Kasumi-1 (cell line): Measurements from ENCODE around the gene TP63.

Experiments used
- DNase-seq, 2 experiments: peaks; one replicate each; lab custom pipeline; 2025; lab: John Stamatoyannopoulos, UW

Gene TP63

GRCh38 chr3:189776149-189776824, 145.1 kb downstream of the TP63 start:
- DNase-seq: peak; percentile 16 to 53

GRCh38 chr3:189778340-189778950, 147.3 kb downstream of the TP63 start:
- no peak for DNase-seq

DNA sequence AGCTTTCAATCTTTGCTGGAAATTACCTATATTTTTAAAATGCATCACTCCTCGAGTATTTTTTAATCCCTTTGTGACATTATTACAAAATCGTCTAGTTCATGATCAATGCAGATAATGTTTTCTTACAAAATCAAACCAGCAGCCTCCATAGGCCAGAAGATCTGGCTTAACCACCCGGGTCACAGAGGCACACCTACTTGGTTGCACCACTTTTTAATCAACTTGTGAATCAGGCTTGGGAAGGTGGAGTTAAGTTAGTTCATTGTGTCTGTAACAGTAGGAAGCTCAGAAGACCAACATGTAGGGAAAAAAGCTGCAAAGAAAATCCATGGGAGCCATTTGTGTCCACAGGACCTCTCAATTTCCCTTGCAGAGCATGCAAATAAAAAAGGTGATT, 148.0 kb downstream of the TP63 start:
- DNase-seq: no peak

DNA sequence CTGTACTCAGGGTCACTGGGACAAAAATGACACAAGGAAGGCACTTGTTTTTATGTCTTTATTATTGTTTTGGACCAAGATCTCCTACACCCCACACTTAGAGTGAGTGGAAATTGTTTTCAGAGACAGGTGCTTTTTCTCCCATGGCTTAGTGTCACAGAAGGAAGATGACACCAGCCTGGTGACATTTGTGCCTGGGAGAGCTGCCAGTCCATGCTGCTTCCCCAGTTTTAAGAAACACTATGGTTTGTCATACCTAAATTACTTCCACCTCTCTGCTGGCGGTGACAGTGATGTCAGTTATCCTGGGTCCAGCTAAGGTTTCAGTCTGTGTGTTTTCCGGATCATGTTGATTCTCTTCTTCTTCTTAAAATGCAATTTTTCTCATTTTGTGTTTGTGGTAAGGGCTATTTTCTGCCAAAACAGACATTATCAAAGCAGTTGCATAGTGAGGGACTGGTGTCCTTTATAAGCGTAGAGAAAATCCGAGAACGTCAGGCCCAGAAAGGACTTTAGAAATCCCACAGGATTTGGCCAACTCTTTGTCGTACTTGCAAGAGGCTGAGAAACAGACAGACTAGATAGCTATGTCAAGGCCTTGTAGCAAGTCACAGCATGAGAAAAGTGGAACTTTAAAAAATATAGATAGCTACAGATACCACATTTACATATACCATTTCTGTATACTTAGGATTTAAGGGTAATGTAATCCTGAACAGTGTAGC, 149.5 kb downstream of the TP63 start:
- no peak for DNase-seq

GRCh38 chr3:189781415-189781814, 150.2 kb downstream of the TP63 start:
- DNase-seq: no peak

GRCh38 chr3:189786479-189787064, 155.4 kb downstream of the TP63 start:
- DNase-seq: peak in 1 of 2 experiments; percentile 18

DNA sequence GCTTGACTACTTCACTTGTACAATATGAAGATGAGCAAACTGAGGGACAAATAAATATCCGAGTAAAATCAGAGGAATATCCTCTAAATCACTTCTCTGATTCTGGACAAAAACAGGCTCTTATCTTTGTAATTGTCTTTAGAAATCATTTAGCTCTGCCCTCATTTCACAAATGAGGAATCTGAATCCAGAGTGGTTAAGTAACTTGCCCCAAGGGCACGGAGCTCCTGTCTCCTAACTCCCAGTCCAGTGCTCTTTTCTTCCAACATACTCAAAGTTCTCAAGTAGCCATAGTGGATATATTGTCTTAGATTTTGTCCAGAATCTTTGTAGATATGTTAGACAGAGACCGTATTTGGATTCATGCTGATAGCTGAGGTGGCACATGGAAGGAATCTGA, 156.0 kb downstream of the TP63 start:
- DNase-seq: no peak

DNA sequence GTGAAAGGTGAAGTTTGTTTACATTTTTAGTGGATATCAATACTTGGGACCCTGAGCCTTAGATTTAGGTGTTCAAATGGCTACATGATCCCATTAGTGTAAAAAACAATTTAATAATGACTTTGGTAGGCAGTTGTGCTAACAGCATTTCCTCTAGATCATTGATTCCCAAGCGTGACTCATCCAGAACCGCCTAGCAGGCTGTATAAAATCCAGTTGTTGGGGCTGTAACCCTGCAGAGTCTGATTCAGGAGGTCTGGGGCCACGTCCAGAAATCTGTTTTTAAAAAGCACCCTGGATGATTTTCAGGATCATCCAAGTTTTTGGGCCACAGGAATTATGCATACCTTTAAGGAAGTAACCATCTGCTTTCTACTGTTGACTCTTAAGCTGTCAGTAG, 156.4 kb downstream of the TP63 start:
- DNase-seq: no peak

DNA sequence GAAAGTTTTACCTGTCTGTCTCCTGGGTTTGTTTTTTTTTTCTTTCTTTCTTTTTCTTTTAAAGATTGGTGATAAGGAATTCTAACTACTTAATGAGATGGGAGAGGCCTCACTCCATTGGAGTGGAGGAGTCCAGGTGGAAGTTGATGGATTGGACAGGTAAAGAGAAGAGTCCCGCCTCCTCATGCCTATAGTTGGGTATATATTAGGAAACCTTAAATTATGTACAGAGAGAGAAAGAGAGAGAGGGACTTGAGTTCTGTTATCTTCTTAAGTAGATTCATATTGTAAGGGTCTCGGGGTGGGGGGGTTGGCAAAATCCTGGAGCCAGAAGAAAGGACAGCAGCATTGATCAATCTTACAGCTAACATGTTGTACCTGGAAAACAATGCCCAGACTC, 158.2 kb downstream of the TP63 start:
- no peak for DNase-seq

- no peak for DNase-seq
These were observed 159.5 kb downstream of the TP63 start for GRCh38 chr3:189790658-189791057.

DNA sequence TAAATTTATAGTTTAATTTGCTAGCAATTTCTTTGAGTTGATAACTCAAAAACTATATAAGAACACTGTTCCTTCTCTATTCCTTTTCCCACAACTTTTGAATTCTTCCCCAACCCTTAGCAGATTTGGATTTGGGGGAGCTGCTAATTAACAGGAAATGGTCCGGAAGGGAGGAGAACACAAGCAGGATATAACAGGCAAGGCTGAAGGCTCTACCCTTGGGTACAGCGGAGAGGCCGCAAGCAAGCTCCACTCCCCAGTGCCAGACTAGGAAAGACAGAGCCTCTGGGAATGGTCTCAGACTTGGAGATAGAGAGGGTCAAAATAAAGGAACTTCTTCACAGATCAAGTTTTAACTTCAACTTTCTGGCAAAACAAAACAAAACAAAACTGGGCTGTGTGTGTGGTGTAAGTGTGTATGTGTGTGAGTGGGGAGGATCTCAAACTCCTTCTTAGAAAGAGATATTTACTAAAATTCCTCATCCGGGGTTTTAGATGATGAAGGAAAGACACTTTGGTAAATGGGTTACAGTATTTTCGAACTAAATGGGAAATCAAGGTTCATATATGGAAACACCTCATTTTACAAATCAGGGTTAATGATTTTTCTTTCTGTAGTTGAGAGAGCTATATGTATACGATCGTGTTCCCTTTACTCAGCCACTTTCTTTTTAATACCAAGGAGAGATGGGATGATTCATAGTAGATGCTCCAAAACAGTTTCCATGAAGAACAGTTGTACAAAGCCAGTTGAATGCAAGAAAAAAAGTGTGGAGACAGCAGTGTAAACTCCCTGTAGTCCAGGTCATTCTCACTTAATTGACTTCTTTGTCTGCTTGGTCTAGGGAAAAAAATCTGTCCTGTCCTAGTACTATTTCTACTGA, 161.1 kb downstream of the TP63 start:
- DNase-seq: no peak

DNA sequence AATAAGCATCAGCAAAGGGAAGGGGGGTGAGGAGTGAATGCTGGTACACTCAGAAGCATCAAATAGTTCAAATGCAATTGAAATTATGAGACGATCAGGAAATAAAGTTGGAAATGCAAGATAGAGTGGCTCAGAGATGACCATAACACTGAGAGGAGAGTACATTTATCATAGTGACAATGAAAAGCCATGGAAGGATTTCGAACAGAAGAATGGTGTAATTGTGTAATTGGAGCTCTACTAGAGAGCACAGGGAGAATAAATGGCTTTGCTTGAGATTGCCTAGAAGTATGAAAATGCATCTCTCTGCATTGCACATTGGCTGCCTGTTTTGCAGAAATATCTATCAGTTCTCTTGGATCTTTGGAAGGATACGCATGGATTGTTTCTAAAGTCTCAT, 163.3 kb downstream of the TP63 start:
- no peak for DNase-seq

DNA sequence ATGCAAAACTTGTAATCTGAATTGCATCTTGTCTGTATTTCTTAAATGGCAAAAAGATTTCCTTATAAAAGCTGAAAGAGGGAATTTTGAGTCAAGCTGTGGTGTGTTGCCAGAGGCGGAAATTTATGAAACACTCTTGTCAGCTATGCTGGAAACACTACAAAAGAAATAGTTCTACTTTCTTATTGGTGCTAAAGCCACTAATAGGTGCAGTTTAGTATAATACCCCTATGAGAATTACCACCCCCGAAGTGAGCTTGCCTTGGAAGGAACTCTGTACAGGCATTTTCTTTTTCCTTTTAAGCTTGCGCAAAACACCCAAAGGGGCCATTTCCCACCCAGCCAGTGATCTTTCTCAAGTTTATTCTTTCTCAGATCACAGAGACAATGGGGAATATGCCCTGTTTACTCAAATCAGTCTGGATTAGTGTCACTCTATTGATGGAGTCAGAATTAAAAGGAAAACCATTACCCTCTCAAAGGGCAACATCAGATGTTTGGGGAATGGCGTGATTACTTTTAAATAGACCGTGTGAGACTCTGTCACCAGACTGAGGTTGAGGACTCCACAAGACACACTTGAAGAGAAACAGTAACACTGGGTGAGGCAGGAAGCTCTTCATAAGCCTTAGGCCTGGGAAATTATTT, 166.0 kb downstream of the TP63 start:
- DNase-seq: no peak

- DNase-seq: no peak
These were observed 168.2 kb downstream of the TP63 start for GRCh38 chr3:189799366-189799765.

DNA sequence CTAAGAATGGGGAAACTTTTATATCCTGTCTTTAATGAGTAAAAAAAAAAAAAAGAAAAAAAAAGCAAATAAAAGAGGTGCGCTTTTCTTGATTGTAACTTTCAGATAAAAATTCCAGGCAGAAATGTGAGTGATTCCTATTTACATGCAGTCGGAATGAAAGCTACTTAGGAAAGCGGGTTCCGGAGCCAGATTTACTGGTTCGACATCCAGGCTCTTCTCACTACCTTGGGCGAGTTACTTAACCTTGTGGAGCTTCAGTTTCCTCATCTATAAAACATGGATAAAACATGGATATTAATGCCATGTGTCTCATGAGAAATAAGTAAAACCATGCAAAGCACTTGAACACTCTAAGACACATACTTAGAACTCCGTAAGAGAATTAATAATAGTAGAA, 169.2 kb downstream of the TP63 start:
- no peak for DNase-seq

GRCh38 chr3:189803254-189803653, 172.1 kb downstream of the TP63 start:
- no peak for DNase-seq

GRCh38 chr3:189805375-189806067, 174.3 kb downstream of the TP63 start:
- no peak for DNase-seq

DNA sequence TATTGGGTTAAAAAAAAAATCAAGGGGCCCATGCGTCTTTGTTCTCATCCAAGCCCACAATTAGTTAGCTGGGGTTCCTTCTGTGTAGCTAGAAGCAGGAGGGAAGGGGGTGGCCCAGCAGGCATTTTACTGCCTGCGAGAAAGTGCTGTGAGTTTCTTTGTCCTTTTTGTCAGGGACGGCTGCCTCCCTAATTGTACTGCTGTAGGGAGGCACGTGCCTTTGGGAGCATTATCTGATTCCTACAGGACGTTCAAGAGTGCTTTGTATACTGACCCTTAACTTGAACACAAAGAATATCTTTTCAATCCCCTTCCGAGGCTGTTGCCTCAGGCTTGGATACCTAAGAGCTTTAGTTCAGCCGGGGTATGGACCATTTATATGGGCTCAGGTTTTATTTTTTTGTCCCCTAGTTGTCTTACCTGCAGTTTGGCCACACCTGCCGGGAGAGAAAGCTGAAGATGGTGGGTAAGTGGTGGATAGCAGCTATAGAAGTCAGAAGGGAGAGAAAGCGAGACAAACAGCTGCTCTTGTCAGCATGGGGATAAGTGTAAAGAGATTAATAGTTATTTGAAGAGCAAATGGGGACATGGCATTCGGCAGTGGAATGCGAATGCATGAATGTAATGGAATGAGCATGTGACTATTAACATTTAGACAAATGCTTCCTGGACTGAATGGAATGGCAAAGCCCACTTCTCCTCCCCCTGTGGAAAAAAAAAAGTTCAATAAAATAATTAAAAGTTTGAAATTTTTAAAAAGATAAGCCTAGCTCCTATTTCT, 175.2 kb downstream of the TP63 start:
- no peak for DNase-seq

DNA sequence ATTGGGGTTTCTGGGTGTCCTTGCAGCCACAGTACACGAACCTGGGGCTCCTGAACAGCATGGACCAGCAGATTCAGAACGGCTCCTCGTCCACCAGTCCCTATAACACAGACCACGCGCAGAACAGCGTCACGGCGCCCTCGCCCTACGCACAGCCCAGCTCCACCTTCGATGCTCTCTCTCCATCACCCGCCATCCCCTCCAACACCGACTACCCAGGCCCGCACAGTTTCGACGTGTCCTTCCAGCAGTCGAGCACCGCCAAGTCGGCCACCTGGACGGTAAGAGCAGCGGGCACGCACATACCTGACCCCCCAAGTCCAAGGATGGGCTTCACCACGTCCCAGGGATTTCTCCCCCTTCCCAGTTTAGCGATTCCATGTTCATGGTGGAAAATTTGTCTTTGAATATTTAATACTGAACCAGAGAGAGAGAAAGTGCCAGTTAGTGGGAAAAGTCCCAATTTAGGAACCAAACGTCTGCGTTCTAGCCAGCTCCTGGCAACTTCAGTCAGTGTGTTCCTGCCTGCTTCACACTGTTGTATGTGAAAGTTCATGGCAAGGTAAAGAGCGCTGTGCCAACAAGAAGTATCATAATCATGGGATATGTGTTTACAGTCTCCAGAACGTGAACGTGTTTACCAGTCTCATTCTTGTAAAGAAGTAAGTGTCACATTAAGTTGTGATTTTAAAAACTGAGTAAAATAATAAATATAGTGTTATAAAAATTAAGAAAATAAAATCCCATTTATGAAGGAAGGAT, 177.2 kb downstream of the TP63 start:
- DNase-seq: no peak
